Natural killer cell (primary cell): ENCODE results near the gene HOXA10. TPM values are rescaled to one million over a fixed set of nuclear protein-coding genes. Genes with fewer than 3 reads are reported as not detected.

Experiments
- ATAC-seq, 3 donors: fragments of 150-1000 bp in 2 of 3; fragments of 200-7000 bp in 1 of 3; cut with Tn5 transposase; 1 replicate in 1 of 3; 2 replicates in 2 of 3; pipeline ENCODE4 v1.10.0; 2021; ENCODE audit warnings: mild to moderate bottlenecking in 2 of 3, moderate library complexity in 2 of 3
- DNase-seq, 2 donors: peaks; one replicate each; pipeline versions ENCODE4 v3.0.0 to v3.0.0-alpha.2; 2013 to 2021; ENCODE audit warnings: mixed read lengths in 1 of 2
- H3K27ac ChIP-seq: one replicate; pipeline ENCODE4 v1.5.1; 2013; ENCODE audit warnings: mild to moderate bottlenecking, low read length
- H3K27me3 ChIP-seq: one replicate; pipeline ENCODE4 v1.6.1; 2013; ENCODE audit warnings: low read length; ENCODE audit not compliant: control insufficient read depth, insufficient read depth
- H3K36me3 ChIP-seq: one replicate; pipeline ENCODE4 v1.6.1; 2013; ENCODE audit warnings: low read length; ENCODE audit not compliant: control insufficient read depth, insufficient read depth
- H3K4me1 ChIP-seq: one replicate; pipeline ENCODE4 v1.6.1; 2013; ENCODE audit warnings: low read length; ENCODE audit not compliant: control insufficient read depth, insufficient read depth
- H3K4me3 ChIP-seq: one replicate; pipeline ENCODE4 v1.5.1; 2013; ENCODE audit warnings: low read length
- H3K9me3 ChIP-seq: one replicate; pipeline ENCODE4 v1.6.1; 2013; ENCODE audit warnings: low read length; ENCODE audit not compliant: control insufficient read depth, insufficient read depth
- H3K27ac Mint-ChIP-seq, 2 donors: one replicate each; pipeline ENCODE4 v1.8.0; 2022; ENCODE audit warnings: mild to moderate bottlenecking in 2 of 2, mixed read lengths in 2 of 2, moderate library complexity in 1 of 2
- H3K27me3 Mint-ChIP-seq, 2 donors: one replicate each; pipeline ENCODE4 v1.8.0; 2022; ENCODE audit warnings: low read depth in 2 of 2, mixed read lengths in 2 of 2
- H3K36me3 Mint-ChIP-seq: one replicate; pipeline ENCODE4 v1.8.0; 2022; ENCODE audit warnings: mixed read lengths
- H3K4me1 Mint-ChIP-seq, 2 donors: one replicate each; pipeline ENCODE4 v1.8.0; 2022; ENCODE audit warnings: mixed read lengths in 2 of 2
- H3K4me3 Mint-ChIP-seq: one replicate; pipeline ENCODE4 v1.8.0; 2022; ENCODE audit warnings: mild to moderate bottlenecking, moderate library complexity, mixed read lengths
- H3K9me3 Mint-ChIP-seq, 2 donors: one replicate each; pipeline ENCODE4 v1.8.0; 2022; ENCODE audit warnings: mixed read lengths in 2 of 2
- CTCF ChIP-seq: fragments of 200-600 bp; IDR thresholded peaks from one replicate; pipeline ENCODE4 v1.8.0; 2022; ENCODE audit warnings: antibody characterized with exemption
- WGBS: methylation state at CpG from one replicate; pipeline ENCODE4 v1.1.7; 2013; ENCODE audit warnings: missing lambda C conversion rate; ENCODE audit not compliant: insufficient coverage; 5-methylcytosine and 5-hydroxymethylcytosine counted together
- intact Hi-C: fragments of 100-400 bp; cut with micrococcal nuclease; formaldehyde crosslinking; loops from one replicate; pipeline ENCODE4 v1.14.2; 2022
- total RNA-seq, 4 donors: library from RNA; stranded (reverse); fragments of 120-200 nt in 1 of 4; gene quantifications; one replicate each; pipeline versions ENCODE4 v1.2.3 to v1.2.4, GENCODE V29; 2013 to 2022

Gene HOXA10
- total RNA-seq, 3 donors from 2014 or later (not counting 1 experiment from before 2014, with no cell fraction given) = 0.82 to 3.3 (median 2.2) TPM

GRCh38 chr7:27146491-27147198 is 27.5 kb downstream of the HOXA10 start:
- WGBS = 91% methylated on average over 5 of the region's 5 CpGs
- no peak overlapping the region for H3K27ac Mint-ChIP-seq
- DNase-seq = no peak
- peaks cover 14 to 30% of the 10 kb centered on the region in 2 donors for H3K4me1 Mint-ChIP-seq
- Histone ChIP-seq H3K4me3 (no peak overlapping the region), H3K4me1 (peaks cover 42% of the 10 kb centered on the region), H3K9me3 (no peaks in the 10 kb centered on the region), H3K27ac (no peak overlapping the region), H3K27me3 (peaks cover 43% of the 10 kb centered on the region), H3K36me3 (no peaks in the 10 kb centered on the region)
- H3K9me3 Mint-ChIP-seq = no peaks in the 10 kb centered on the region
- H3K36me3 Mint-ChIP-seq = no peaks in the 10 kb centered on the region
- peak overlapping the region; percentile 45 for H3K4me3 Mint-ChIP-seq
- intact Hi-C loops = no loop called here
- TF ChIP-seq CTCF = no peak
- peaks cover 55 to 58% of the 10 kb centered on the region in 2 donors for H3K27me3 Mint-ChIP-seq
- no peak for ATAC-seq

- H3K36me3 ChIP-seq = no peaks in the 10 kb centered on the region
- H3K4me3 Mint-ChIP-seq = no peak overlapping the region
- no peak overlapping the region for H3K27ac Mint-ChIP-seq
- WGBS = 93% methylated on average over 10 of the region's 11 CpGs
- H3K4me1 ChIP-seq = peaks cover 35% of the 10 kb centered on the region
- H3K27ac ChIP-seq = no peak overlapping the region
- H3K9me3 Mint-ChIP-seq = no peaks in the 10 kb centered on the region
- no peaks in the 10 kb centered on the region for H3K9me3 ChIP-seq
- H3K27me3 Mint-ChIP-seq = peaks cover 52 to 55% of the 10 kb centered on the region in 2 donors
- H3K36me3 Mint-ChIP-seq = no peaks in the 10 kb centered on the region
- ATAC-seq (no peak), DNase-seq (no peak)
- no peak for TF ChIP-seq CTCF
- peaks cover 36% of the 10 kb centered on the region for H3K27me3 ChIP-seq
- intact Hi-C loops = no loop called here
- H3K4me1 Mint-ChIP-seq = peaks cover 8 to 23% of the 10 kb centered on the region in 2 donors
- no peak overlapping the region for H3K4me3 ChIP-seq
Observed at GRCh38 chr7:27145914-27146412, 28.2 kb downstream of the HOXA10 start.

- no peak overlapping the region for H3K27ac Mint-ChIP-seq
- TF ChIP-seq CTCF = no peak
- H3K27me3 ChIP-seq = peaks cover 33% of the 10 kb centered on the region
- peaks cover 2 to 17% of the 10 kb centered on the region in 2 donors for H3K4me1 Mint-ChIP-seq
- peaks cover 30% of the 10 kb centered on the region for H3K4me1 ChIP-seq
- H3K9me3 Mint-ChIP-seq = no peaks in the 10 kb centered on the region
- WGBS = 90% methylated on average over 47 of the region's 47 CpGs
- no peaks in the 10 kb centered on the region for H3K36me3 Mint-ChIP-seq
- peaks cover 46 to 49% of the 10 kb centered on the region in 2 donors for H3K27me3 Mint-ChIP-seq
- H3K9me3 ChIP-seq = no peaks in the 10 kb centered on the region
- H3K4me3 ChIP-seq = no peak overlapping the region
- intact Hi-C loops = no loop called here
- DNase-seq (no peak), ATAC-seq (no peak)
- H3K27ac ChIP-seq = no peak overlapping the region
- no peaks in the 10 kb centered on the region for H3K36me3 ChIP-seq
- no peak overlapping the region for H3K4me3 Mint-ChIP-seq
Observed at GRCh38 chr7:27145165-27145913, 28.8 kb downstream of the HOXA10 start.
